GM12878 (cell line): ENCODE data around the gene RNF43. TPM values are rescaled to one million over a fixed set of nuclear protein-coding genes. Genes with fewer than 3 reads are reported as not detected.

Source experiments
- ATAC-seq: fragments of 200-7000 bp; cut with Tn5 transposase; 3 replicates; pipeline ENCODE4 v1.9.1; 2020; ENCODE audit warnings: mild to moderate bottlenecking, moderate library complexity
- BruUV-seq: library from RNA; stranded (reverse); fragments of 400-500 nt; replicated peaks from 2 replicates; lab custom pipeline; 2021; lab: Mats Ljungman, UMichigan
- CTCF ChIA-PET: fragments of 300-600 bp; sonication (Branson Sonifier 250); formaldehyde crosslinking; extraction: SDS; loops from one replicate; lab custom pipeline; 2021; ENCODE audit warnings: inconsistent platforms; lab: Yijun Ruan, JAX
- POLR2A ChIA-PET: fragments of 350-600 bp; formaldehyde crosslinking; extraction: SDS; loops from one replicate; lab custom pipeline; 2021; ENCODE audit warnings: inconsistent platforms; lab: Charles Lee
- RAD21 ChIA-PET: fragments of 300-600 bp; sonication (Branson Sonifier 250); formaldehyde crosslinking; loops from one replicate; lab custom pipeline; 2023; ENCODE audit warnings: antibody characterized with exemption; ENCODE audit not compliant: unreplicated experiment; lab: Charles Lee
- SMC1A ChIA-PET: fragments of 300-600 bp; sonication (Branson Sonifier 250); formaldehyde crosslinking; loops from one replicate; lab custom pipeline; 2023; ENCODE audit not compliant: unreplicated experiment, uncharacterized antibody; lab: Charles Lee
- DNase-seq: peaks from one replicate; pipeline ENCODE4 v3.0.0-alpha.2; 2011; ENCODE audit warnings: low read depth, low spot score
- FAIRE-seq: peaks from 3 replicates; lab custom pipeline; 2011; peaks lifted over from hg19 to GRCh38; lab: Jason Lieb, UNC
- H2AFZ ChIP-seq: 2 replicates; pipeline ENCODE4 v1.6.0; 2011; ENCODE audit warnings: low read depth, low read length, control low read depth; ENCODE audit not compliant: control insufficient read depth
- H3K27ac ChIP-seq: 2 replicates; pipeline ENCODE4 v1.5.1; 2011; ENCODE audit warnings: control low read depth; ENCODE audit not compliant: control insufficient read depth, insufficient read depth
- H3K27me3 ChIP-seq, 2 experiments: replicated peaks in 1 of 2; 2 replicates each; pipeline versions ENCODE4 v1.6.0 to v1.6.1; 2011; ENCODE audit warnings: low read length in 1 of 2; ENCODE audit not compliant: control insufficient read depth in 2 of 2, insufficient read depth in 2 of 2
- H3K36me3 ChIP-seq, 2 experiments: 2 replicates each; pipeline ENCODE4 v1.5.1; 2011; ENCODE audit warnings: low read length in 1 of 2; ENCODE audit not compliant: control insufficient read depth in 2 of 2, insufficient read depth in 2 of 2
- H3K4me1 ChIP-seq: 2 replicates; pipeline ENCODE4 v1.6.1; 2011; ENCODE audit warnings: mild to moderate bottlenecking, low read length, moderate library complexity, mixed read lengths; ENCODE audit not compliant: control insufficient read depth, insufficient read depth
- H3K4me2 ChIP-seq: 2 replicates; pipeline ENCODE4 v1.6.0; 2011; ENCODE audit warnings: control low read depth; ENCODE audit not compliant: control insufficient read depth, insufficient read depth
- H3K4me3 ChIP-seq: fragments of 200-600 bp; sonication (generic); 2 replicates; pipeline ENCODE4 v1.5.1; 2016
- H3K79me2 ChIP-seq: 2 replicates; pipeline ENCODE4 v1.6.0; 2011; ENCODE audit warnings: low read length; ENCODE audit not compliant: control insufficient read depth, insufficient read depth
- H3K9ac ChIP-seq: 2 replicates; pipeline ENCODE4 v1.8.0; 2011; ENCODE audit warnings: low read length, control low read depth, mixed read lengths; ENCODE audit not compliant: control insufficient read depth, insufficient read depth
- H3K9me3 ChIP-seq: replicated peaks from 3 replicates; pipeline ENCODE4 v1.5.1; 2011; ENCODE audit warnings: mild to moderate bottlenecking, low read length; ENCODE audit not compliant: control insufficient read depth, insufficient read depth
- H4K20me1 ChIP-seq: 2 replicates; pipeline ENCODE4 v1.6.0; 2011; ENCODE audit not compliant: control insufficient read depth, insufficient read depth
- BCLAF1 ChIP-seq: fragments of 450-650 bp; IDR thresholded peaks from 2 replicates; pipeline ENCODE4 v1.6.1; 2017; ENCODE audit warnings: antibody characterized with exemption, mild to moderate bottlenecking, moderate library complexity
- CREB1 ChIP-seq: IDR thresholded peaks from 2 replicates; pipeline ENCODE4 v1.6.1; 2012; ENCODE audit warnings: low read depth, mild to moderate bottlenecking, inconsistent platforms
- DPF2 ChIP-seq: fragments of 450-650 bp; IDR thresholded peaks from 2 replicates; pipeline ENCODE4 v1.6.1; 2017; ENCODE audit warnings: mild to moderate bottlenecking
- EGR1 ChIP-seq, 2 experiments: IDR thresholded peaks; 1 replicate in 1 of 2; 2 replicates in 1 of 2; pipeline ENCODE4 v1.6.1; 2011 to 2012; ENCODE audit warnings: low read depth in 2 of 2, low read length in 2 of 2, borderline replicate concordance in 1 of 2, mild to moderate bottlenecking in 1 of 2, moderate library complexity in 1 of 2
- GABPA ChIP-seq: IDR thresholded peaks from 2 replicates; pipeline ENCODE4 v1.6.1; 2014; ENCODE audit warnings: antibody characterized with exemption, low read depth, mild to moderate bottlenecking, inconsistent platforms
- HSF1 ChIP-seq: fragments of 150-350 bp; IDR thresholded peaks from 2 replicates; pipeline ENCODE4 v1.6.1; 2014; ENCODE audit warnings: mild to moderate bottlenecking, low read depth, low read length
- MAX ChIP-seq: IDR thresholded peaks from 2 replicates; pipeline ENCODE4 v1.6.1; 2012; ENCODE audit warnings: low read depth, low read length, improper control_type of control experiment
- MXI1 ChIP-seq: fragments of 150-350 bp; IDR thresholded peaks from 2 replicates; pipeline ENCODE4 v1.6.1; 2011; ENCODE audit warnings: low read depth, mild to moderate bottlenecking, inconsistent platforms, low read length, improper control_type of control experiment
- NFIC ChIP-seq: IDR thresholded peaks from 2 replicates; pipeline ENCODE4 v1.6.1; 2012; ENCODE audit warnings: low read depth, mild to moderate bottlenecking, inconsistent platforms, low read length, moderate library complexity
- NFYA ChIP-seq: IDR thresholded peaks from 2 replicates; pipeline ENCODE4 v1.6.1; 2011; ENCODE audit warnings: low read depth, mild to moderate bottlenecking, low read length, improper control_type of control experiment, borderline replicate concordance
- NKRF ChIP-seq: fragments of 450-650 bp; conservative IDR thresholded peaks from 2 replicates; pipeline ENCODE4 v1.6.1; 2017; ENCODE audit warnings: mild to moderate bottlenecking, moderate library complexity
- RB1 ChIP-seq: fragments of 450-650 bp; formaldehyde crosslinking; IDR thresholded peaks from 2 replicates; pipeline ENCODE4 v1.6.1; 2017; ENCODE audit warnings: mild to moderate bottlenecking, borderline replicate concordance
- SP1 ChIP-seq: IDR thresholded peaks from one replicate; pipeline ENCODE4 v1.6.1; 2011; ENCODE audit warnings: low read depth, low read length
- SUPT20H ChIP-seq: IDR thresholded peaks from 2 replicates; pipeline ENCODE4 v1.6.1; 2011; ENCODE audit warnings: low read depth, mild to moderate bottlenecking, low read length, moderate library complexity, borderline replicate concordance; ENCODE audit not compliant: control insufficient read depth
- TCF3 ChIP-seq: IDR thresholded peaks from 2 replicates; pipeline ENCODE4 v1.6.1; 2012; ENCODE audit warnings: low read depth, mild to moderate bottlenecking, low read length, borderline replicate concordance; ENCODE audit not compliant: insufficient read depth
- ZSCAN29 ChIP-seq: fragments of 450-650 bp; IDR thresholded peaks from 2 replicates; pipeline ENCODE4 v1.6.1; 2017; ENCODE audit warnings: mild to moderate bottlenecking, moderate library complexity
- WGBS: methylation state at CpG from one replicate; pipeline ENCODE4 v1.1.6; 2016; ENCODE audit warnings: low lambda C conversion rate; ENCODE audit not compliant: insufficient replicate concordance, insufficient coverage; ENCODE audit errors: missing lambda C conversion rate; 5-methylcytosine and 5-hydroxymethylcytosine counted together
- in situ Hi-C: fragments of 300-500 bp; cut with MboI; formaldehyde crosslinking; loops from 9 replicates; pipeline ENCODE4 v1.14.3; 2018; ENCODE audit warnings: mixed read lengths
- intact Hi-C: fragments of 100-400 bp; cut with micrococcal nuclease; formaldehyde crosslinking; loops from one replicate; pipeline ENCODE4 v1.14.2; 2022; ENCODE audit not compliant: unreplicated experiment
- polyA plus RNA-seq, 11 experiments: library from polyadenylated mRNA; depleted of rRNA in 4 of 11; unstranded in 6 of 11; stranded (reverse) in 5 of 11; fragments of >200 nt; fragmentation: Nextera tagmentation in 4 of 11; fragmentation: Illumina TruSeq in 1 of 11; extraction: Ambion mirVana in 4 of 11; extraction: Trizol in 1 of 11; gene quantifications; 1 replicate in 1 of 11; 2 replicates in 10 of 11; pipeline versions ENCODE4 v1.2.1 to v1.2.3, GENCODE V29; 2011 to 2016; ENCODE audit warnings: inconsistent platforms in 2 of 11, missing spikeins in 2 of 11, low read depth in 1 of 11
- total RNA-seq, 4 experiments: library from RNA; depleted of rRNA in 3 of 4; stranded (reverse); fragments of >200 nt in 3 of 4; fragmentation: Illumina TruSeq in 1 of 4; extraction: Trizol in 1 of 4; gene quantifications; 2 replicates each; pipeline versions ENCODE4 v1.2.1 to v1.2.3, GENCODE V29; 2013 to 2021

Gene RNF43
- total and polyA plus RNA-seq, 10 of the 15 experiments (the other 5 are each of a cell fraction or from before 2014, with no cell fraction given) = 1.2 to 16.7 (median 5.5) TPM

GRCh38 chr17:58384897-58385296 lies 32.4 kb downstream of the RNF43 start:
- H4K20me1 ChIP-seq = no peaks in the 10 kb centered on the region
- DNase-seq = no peak
- intact Hi-C loops = no loop called here
- H3K4me1 ChIP-seq = peaks cover 19% of the 10 kb centered on the region
- 93% methylated on average over 3 of the region's 3 CpGs for WGBS
- SMC1A ChIA-PET = interaction anchor here (0.9 to 7.5 kb wide), 5 partner anchors 11 to 68 kb away, joined by 3 to 74 read pairs (median 22); partner anchors contain the start of gene RNF43
- in situ Hi-C loops = no loop called here
- no peak overlapping the region for H3K9ac ChIP-seq
- CTCF ChIA-PET = interaction anchor here (1.3 to 2.2 kb wide), 4 partner anchors 22 to 51 kb away, joined by 4 to 11 read pairs (median 4); partner anchors contain the start of genes RNF43 and SUPT4H1
- H2AFZ ChIP-seq = no peak overlapping the region
- FAIRE-seq = peak; percentile 65
- POLR2A ChIA-PET = interaction anchor here (0.5 to 5.9 kb wide), 5 partner anchors 12 to 1245 kb away, joined by 3 to 29 read pairs (median 5); partner anchors contain the start of gene SUPT4H1
- no TSS peak for BruUV-seq
- peaks cover 4% of the 10 kb centered on the region for H3K79me2 ChIP-seq
- no peak for ATAC-seq
- no peaks in the 10 kb centered on the region for H3K9me3 ChIP-seq
- no peak overlapping the region for H3K27ac ChIP-seq
- no peaks in the 10 kb centered on the region for H3K27me3 ChIP-seq
- no peaks in the 10 kb centered on the region; a peak in 2 of 4 replicates for H3K36me3 ChIP-seq
- RAD21 ChIA-PET = interaction anchor here (1.2 to 8.4 kb wide), 3 partner anchors 23 to 41 kb away, joined by 3 to 70 read pairs (median 7); partner anchors contain the start of gene RNF43
- no peak overlapping the region for H3K4me3 ChIP-seq
- H3K4me2 ChIP-seq = no peak overlapping the region
- TF ChIP-seq DPF2 (no peak), MAX (no peak), HSF1 (no peak), NKRF (no peak), EGR1 (IDR thresholded peaks at IDR 0.05; ENCODE audit: borderline replicate concordance in 1 of 2, low read depth in 2 of 2, low read length in 2 of 2) (no peak), BCLAF1 (no peak), GABPA (no peak), SUPT20H (no peak), MXI1 (no peak), ZSCAN29 (no peak), NFIC (no peak), CREB1 (no peak), SP1 (no peak), TCF3 (no peak), NFYA (no peak), RB1 (no peak)
